GM11168 (cell line): ENCODE measurements around the gene LOXL1.
"Not testable (repeated sequence)": the region's sequence is repeated elsewhere in the genome, so short reads cannot be mapped to it uniquely, and the experiment has no call there.

Source experiments
- in situ Hi-C: fragments of 300-500 bp; cut with MboI; formaldehyde crosslinking; loops from one replicate; pipeline ENCODE4 v1.12.0; 2022; ENCODE audit warnings: low sequenced_read_pairs; ENCODE audit not compliant: unreplicated experiment

The LOXL1 gene

DNA sequence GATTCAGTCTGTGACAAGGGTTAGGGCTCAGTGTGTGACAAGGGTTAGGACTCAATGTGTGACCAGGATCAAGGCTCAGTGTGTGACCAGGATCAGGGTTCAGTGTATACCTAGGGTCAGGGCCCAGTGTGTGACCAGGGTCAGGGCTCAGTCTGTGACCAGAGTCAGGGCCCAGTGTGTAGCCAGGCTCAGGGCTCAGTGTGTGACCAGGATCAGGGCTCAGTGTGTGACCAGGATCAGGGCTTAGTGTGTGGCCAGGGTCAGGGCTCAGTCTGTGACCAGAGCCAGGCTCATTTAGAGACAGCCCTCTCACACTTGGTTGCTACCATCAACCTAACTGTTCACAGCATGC lies 24.2 kb downstream of the LOXL1 start:
- in situ Hi-C loops = no loop called here

DNA sequence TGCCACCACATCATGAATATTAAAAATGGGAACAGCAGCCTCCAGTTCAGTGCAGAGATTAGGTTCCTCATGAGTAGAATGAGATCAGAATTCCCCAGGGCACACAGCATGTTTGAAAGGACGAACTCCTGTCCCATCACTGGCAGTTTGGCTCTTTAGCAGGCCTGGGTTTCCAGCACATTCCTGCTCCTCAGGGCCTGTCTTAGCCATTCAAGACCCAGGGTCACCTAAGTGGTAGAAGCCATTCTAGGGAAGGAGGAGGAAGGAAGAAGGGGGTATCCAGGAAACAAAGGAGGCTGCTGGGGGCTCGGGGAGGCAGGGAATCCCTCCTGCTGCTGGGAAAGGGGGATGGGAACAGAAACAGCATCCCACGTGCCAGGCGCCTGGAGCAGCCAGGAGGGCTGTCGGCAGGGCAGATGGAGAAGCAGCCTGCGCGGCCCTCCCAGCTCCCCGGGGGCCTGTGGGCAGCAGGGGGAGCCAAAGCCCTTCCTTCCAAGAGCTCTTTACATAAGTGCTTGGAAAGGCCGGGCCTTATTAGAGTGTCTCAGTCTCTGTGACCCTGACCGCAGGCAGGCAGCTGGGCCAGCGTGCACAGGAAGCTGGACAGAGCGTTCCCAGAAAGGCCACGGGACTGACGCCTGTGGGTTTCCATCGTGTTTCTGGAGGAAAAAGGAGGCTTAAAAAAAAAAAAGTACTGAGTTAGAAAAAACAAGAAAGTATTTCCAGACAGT lies 24.7 kb downstream of the LOXL1 start:
- in situ Hi-C loops = no loop called here

DNA sequence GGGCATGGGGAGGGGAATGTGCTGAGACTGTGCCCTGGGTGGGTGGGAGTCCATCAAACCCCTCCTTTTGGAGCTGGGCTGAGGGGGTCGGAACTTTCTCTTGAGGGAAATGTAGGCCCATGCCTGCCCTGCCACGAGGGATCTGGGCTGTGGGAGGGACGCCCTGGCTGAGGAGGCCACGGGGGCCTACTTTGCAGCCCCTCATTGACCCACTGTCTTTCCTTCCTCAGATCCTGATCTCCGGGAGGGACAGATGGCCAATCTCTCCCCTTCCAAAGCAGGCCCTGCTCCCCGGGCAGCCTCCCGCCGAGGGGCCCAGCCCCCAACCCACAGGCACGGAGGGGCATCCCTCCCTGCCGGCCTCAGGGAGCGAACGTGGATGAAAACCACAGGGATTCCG lies 25.3 kb downstream of the LOXL1 start:
- in situ Hi-C loops = no loop called here

DNA sequence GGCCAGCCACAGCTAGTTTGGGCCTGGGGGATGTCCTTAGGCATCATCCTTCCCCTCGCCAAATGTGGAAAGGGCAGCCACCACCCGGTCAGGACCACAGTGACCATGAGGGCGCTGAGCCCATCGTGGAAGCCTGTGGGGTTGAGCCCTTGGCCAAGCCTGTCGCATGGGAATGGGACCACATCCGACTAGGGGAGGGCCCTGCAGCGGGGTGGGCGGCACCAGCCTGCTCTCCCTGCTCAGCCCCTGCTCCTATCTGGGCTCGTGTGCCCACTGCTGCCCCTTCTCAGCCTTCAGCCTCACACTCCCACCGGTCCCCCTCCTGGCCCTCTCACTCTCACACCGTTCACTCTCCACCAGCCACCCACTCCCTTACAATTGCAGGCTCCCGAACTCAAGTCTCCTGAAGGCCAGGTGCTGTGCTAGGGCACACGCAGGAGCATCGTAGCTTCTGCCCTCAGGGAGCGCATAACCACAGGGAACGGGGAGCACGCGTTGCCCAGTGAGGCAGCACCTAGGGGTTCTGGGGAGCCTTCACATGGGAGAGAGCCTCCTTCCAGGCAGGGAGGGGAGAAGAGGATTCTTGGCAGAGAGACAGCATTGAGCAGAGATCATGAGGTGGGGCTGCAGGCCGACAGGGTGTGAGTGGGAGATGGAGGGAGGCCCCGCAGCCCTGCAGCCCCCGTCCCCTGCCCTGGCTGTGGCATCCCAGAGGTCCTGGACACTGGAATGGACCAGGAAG lies 26.1 kb downstream of the LOXL1 start:
- in situ Hi-C loops = no loop called here

DNA sequence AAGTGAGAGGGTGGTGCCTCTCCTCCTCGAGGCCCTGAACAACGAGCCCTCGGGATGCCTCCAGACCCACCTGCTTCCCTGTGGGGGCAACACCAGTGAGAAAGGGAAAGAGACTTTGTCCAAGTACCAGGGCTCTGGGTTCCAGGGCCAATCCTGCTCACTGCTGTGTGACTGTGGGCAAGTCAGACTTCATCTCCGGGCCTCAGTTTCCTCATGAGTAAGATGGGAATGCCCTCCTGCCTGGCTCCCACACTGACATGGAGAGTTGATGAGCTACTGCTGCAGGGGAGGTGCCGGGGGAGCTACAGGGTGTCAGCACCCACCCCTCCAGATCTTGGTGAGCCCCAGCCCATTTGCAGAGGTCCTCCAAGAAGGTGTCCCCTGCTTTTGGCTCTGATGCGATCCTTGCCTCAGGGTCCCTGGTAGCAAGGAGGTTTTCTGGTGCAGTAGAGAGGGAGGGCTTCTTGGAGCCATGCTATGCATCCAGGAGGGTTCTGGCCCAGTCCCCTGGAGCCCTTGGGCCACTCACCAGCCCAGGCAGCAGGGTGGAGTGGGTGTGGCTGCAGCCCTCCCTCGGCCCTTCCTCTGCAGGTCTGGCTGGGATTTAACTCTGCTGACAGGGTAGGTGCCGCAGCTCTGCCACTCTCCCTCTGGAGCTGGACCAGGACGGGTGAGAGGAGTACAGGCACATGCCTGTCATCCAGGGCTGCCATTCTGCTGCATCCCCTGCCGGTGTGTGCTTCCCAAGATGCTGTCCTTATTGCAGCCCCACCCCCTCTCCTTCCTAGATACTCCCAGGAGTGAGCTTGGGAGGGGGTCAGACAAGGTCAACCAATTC lies 26.9 kb downstream of the LOXL1 start:
- in situ Hi-C loops = no loop called here

DNA sequence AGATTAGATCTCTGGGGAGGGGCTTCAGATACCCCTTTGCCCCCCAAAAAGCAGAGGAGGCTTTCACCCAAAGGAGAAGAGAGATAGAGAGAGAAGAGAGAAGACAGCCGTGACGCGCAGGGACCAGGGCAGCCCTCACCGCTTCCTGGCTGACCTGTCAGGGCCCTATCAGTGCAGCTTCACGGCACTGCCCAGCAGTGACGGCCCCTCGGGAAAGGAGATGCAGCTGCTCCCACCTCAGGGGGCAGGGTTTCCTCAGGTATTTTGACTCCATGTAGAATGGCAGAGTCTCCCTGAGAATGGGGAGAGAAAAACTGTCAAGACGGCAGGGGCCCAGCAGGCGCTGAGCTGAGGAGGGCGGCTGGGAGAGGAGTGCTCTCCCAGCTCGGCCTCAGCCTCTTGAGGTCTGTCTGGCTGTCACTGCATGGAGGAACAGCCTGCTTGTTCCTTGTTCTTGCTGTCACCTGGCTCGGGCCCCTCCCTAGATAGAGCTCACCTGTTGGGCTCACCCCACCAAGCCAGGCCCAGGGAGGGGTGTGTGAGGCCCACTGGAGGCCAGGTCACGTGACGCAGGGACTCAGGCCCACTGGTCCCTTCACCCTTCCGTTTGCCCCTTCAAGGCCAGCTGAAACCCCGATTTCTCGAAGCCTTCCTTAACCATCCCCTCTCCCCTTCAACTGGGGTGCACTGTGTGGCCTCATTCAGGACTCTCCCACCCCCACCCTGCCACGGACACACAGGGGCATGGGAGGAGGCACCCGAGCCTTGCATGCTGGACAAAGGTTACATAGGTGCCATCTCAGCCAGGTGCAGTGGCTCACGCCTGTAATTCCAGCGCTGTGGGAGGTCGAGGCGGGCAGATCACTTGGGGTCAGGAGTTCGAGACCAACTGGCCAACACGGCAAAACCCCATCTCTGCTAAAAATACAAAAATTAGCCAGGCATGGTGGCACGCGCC lies 28.2 kb downstream of the LOXL1 start:
- in situ Hi-C loops = no loop called here

DNA sequence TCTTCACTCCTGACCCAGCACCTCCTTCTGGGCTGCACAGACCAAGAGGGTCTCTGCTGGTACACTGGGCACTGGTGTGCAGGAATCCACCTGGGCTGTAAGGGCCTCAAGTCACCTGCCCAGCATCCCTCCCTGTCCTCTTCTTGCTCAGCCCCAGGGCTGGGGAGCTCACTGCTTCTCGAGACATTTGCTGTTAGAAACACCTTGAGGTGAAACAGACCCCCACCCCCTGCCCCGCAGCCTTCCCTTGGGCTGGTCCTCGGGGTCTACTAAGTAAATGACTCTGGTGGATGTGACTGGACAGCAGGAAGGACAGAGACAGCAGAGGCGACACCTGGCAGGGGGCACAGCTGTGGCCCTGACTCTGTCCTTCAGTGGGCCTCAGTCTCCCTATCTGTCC lies 29.1 kb downstream of the LOXL1 start:
- in situ Hi-C loops = no loop called here

DNA sequence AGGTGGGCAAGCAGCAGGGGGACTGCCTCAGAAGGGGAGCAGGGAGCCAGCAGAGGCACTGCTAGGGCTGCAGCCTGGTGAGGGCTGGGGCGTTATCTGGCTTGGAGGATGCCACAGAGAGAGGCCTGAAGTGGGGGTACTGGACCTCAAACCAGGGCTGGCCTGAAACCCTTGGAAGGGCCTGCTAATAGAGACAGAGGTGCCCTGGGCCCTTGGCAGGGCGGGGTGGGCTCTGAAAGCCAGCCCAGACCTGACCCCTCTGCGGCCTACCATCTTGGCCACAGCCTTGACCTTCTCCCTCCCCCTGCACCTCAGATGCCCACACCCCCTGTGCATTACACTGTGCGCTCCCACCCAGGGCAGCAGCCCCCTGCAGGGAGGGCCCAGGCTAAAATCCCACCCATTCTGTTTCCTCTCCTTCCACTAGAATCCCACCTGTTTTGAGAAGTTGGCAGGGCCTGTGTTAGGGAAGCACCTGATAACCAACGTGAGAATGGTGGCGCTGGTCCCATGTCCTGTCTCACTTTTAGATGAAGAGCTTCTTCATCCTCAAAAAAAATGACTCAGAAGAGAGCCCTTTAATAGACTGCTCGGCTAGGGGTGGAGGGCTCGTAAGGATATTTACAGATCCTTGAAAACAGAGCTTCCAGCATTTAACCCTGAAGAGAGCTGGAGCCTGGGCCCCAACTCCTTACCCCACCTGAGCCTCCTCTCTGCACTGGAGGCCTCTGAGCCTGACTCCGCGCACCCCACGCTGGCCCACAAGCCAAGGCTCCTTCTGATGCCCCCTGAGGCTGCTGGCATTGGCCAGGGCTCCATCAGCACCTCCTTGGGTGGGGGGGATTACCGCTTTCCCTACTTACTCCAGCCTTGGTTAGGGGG lies 29.8 kb downstream of the LOXL1 start:
- in situ Hi-C loops = no loop called here

DNA sequence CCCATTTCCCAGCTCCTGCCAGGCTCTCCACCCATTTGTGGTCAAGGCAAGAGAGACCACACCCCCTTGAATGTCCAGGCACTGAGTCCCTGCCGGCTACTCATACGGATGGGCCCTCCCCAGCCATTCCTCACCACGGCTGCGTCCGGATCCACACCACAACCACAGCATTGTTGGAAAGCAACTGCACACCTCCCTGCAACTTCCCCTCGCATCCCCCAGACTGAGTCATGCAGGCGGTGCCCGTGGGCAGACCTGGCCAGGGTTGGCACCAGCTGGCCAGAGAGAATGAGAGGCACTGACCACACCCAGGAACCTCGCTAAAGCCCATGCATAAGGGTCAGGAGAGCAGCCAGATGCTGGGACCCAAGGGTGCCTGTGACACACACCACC lies 30.5 kb downstream of the LOXL1 start:
- in situ Hi-C loops = no loop called here

DNA sequence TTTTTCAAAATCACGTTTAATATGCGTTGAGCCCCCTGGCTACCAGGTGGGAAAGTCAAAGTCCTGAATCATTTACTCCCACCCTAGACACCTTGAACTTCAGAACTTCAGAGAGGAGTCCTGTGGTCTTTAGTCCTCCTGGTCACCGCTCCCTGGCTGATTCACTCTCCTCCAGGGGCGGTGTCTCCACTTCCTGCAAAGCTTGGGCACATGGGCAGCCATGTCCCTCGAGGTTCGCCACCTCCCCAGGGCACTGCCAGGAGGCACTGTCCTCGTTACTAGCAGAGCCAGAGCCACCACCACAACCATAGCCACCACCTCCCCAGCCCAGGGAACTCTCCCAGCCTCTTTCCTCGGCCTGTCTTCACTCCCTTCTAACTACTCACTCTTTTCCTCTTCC lies 31.0 kb downstream of the LOXL1 start:
- in situ Hi-C loops = no loop called here

DNA sequence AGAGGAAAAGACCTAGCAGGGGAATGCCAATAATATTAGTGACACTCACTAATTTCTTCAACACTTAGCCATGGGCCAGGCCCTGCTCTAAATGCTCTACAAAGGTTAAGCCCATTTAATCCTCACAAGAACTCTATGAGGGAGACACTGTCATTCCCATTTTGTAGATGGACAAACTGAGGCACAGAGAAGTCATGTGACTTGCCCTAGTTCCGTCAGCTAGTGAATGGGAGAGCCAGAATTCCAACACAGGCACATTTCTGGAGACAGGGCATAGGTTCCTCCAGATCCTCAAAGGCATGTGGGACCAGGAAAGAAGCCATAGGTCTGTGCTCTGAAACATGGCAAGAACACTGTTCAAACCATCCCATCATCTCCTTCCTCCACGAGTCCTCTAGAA lies 31.5 kb downstream of the LOXL1 start:
- in situ Hi-C loops = no loop called here

DNA sequence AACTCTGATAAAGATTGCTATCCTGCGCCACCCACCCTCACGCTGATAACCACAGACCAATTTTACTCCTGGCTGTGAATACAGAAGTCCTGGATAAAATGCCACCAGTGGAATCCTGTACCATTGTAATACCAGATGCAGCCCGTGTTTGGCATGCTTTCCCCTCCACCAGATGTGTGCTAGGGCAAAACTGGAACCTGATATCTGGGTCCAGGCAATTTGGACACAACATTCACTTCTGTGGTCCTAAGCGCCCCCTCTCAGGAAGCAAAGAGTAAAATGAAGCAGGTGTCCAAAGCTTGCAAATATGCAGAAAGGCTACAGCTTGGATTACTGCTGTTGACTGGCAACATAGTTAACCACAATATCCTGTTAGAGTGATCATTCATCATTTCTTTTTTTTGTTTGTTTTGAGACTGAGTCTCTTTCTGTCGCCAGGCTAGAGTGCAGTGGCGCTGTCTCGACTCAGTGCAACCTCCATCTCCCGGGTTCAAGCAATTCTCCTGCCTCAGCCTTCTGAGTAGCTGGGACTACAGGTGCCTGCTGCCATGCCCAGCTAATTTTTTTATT lies 32.8 kb downstream of the LOXL1 start:
- in situ Hi-C loops = no loop called here

DNA sequence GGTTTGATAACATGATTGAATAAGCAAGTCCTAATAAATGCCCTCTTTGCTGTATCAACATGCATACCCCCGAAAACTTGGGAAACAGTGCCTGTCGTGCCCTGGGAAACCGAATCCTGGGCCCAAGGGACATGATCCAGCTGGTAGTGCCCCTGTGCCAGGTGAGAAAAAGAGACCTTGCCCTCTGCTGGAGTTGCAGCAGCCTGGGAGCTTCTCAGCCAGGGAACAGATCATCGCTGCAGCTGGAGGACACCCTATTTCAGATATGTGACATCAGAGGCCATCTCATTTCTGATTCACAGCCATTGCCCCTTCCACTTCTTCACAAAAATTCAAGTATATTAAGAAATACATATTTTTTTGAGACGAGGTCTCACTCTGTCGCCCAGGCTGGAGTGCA lies 33.5 kb downstream of the LOXL1 start:
- in situ Hi-C loops = no loop called here

DNA sequence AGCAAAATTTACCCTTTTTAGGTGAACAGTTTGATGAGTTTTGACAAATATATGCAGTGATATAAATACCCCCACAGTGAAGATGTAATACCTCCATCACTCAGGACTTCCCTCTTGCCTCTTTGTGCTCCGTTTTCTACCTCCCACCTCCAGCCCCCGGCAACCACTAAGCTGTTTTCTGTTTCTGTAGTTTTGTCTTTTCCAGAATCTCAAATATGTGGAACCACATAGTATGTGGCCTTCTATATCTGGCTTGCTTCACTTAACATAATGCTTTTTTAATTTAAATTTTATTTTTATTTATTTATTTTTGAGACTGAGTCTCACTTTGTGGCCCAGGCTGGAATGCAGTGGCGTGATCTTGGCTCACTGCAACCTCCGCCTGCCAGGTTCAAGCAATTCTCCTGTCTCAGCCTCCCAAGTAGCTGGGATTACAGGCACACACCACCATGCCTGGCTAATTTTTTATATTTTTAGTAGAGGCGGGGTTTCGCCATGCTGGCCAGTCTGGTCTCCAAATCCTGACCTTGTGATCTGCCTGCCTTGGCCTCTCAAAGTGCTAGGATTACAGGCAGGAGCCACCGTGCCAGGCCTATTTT lies 34.3 kb downstream of the LOXL1 start:
- in situ Hi-C loops = not testable (repeated sequence)

DNA sequence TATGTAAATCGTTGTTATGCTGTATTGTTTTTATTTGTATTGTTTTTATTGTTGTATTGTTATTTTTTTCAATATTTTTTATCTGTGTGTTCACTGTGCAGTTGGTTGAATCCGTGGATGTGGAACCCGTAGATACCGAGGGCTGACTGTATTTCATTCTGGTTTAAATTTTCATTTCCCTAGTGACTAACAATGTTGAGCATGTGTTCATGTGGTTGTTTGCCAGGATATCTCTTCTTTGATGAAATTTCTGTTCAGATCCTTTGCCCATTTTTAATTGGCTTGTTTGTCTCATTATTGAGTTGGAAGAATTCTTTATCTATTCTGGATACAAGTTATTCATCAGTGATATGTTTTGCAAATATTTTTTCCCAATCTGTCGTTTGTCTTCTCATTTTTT lies 36.2 kb downstream of the LOXL1 start:
- in situ Hi-C loops = no loop called here

DNA sequence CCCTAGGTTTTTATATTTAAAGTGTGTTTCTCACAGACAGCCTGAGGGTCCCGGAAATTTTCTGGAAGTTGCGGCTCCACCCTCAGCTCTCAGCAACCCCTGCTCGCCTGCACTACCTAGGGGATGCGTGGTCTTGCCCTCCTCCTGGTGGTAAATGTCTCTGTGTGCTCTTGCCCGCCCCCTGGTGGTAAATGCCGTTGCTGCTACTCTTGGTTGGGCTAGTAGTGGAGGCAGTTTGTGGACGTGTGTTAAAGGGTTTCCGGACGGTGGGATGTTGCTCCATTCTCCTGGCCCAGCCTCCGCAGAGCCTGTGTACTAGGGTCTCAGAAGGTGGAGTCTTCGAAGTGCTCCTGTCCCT lies 38.5 kb downstream of the LOXL1 start:
- in situ Hi-C loops = no loop called here

DNA sequence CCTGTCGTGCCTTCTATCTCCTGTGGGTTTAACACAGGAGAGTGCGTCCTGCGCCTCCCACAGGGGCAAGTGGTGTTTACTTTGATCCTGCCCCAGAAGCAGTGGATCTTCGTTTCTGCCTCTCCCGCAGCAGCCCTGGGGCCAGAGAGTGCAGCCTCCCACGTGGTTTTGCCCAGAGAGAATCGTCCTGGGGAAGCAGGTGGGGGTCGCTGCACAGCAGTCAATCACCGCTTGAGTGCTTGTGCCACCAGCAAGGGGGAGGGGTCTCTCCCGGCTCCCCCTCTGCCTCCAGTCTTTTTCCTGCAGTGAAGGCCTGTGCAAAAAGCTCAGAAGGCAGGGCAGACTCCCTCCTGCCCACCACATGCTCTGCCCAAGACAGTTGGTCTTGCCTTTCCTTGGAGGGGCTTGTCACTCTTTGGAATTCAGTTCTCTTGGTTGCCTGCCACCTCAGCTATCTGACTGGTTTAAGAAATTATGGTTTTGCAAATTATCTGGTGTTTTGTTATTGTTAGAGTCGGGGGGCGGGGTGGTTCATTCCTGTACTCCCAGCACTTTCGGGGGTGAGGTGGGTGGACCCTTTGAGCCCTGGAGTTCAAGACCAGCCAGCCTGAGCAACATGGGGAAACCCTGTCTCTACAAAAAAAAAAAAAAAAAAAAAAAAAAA lies 39.0 kb downstream of the LOXL1 start:
- in situ Hi-C loops = no loop called here

DNA sequence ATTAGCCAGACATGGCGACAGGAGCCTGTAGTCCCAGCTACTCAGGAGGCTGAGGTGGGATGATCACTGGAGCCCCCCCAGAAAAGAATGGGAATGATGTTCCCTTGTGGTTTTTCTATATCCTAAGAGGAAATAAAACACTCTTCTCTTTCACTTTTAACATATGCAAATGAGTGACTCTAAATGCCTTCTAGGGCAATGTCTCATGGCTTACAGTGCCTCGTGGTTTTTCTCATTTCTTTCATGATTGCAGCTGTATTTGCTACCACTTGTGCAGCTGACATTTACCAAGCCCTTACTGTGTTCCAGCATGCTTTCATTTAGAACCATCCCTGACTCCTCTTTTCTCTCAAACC lies 39.5 kb downstream of the LOXL1 start:
- in situ Hi-C loops = no loop called here
